GM21381 (cell line): ENCODE data around the gene DGKB.

Source experiments
- ATAC-seq: cut with Tn5 transposase; IDR thresholded peaks from one replicate; pipeline ENCODE4 v1.9.1; 2021; ENCODE audit warnings: mild to moderate bottlenecking, moderate library complexity; ENCODE audit not compliant: unreplicated experiment

The DGKB gene

DNA sequence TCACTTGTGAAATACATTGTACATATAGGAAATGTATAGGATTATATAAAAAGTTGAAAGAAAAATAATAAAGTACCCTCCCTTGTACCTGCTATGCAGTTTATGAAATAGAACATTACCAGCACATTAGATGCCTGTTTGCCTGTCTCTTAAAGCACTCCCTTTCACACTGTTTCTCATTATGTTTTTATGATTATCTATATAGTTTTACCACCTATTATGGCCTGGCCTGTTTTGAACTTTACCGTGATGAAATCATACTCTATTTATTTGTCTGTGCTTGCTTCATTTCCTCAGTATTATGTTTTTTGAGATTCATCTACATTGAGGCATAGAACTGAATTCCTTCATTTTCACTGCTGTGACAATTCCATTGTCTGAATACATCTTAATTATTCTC is 41.1 kb downstream of the DGKB start:
- ATAC-seq, result no peak

GRCh38 chr7:14859267-14859666 is 43.3 kb downstream of the DGKB start:
- no peak for ATAC-seq

DNA sequence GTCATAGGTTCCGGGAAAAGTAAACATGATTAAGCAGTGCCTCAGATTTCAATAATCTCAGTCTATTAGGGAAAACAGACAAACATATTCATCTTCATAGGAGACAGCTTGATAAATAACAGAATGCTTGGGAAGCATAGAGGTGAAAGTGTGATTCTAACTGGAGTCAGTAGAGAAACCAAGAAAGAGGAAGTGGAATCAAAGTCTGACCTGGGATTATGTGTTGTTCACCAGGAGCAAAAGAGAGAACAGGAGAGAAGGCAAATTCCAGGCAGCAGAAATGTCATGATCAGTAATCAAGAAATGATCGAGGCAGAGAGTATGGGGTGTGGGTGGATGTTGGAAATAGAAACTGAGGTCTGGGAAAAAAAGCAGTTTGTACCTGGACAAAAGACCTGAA is 43.7 kb downstream of the DGKB start:
- ATAC-seq, result no peak

GRCh38 chr7:14858410-14858809 is 44.1 kb downstream of the DGKB start:
- ATAC-seq, result no peak

- ATAC-seq, result no peak
Observed at GRCh38 chr7:14855033-14855794, 47.3 kb downstream of the DGKB start.

DNA sequence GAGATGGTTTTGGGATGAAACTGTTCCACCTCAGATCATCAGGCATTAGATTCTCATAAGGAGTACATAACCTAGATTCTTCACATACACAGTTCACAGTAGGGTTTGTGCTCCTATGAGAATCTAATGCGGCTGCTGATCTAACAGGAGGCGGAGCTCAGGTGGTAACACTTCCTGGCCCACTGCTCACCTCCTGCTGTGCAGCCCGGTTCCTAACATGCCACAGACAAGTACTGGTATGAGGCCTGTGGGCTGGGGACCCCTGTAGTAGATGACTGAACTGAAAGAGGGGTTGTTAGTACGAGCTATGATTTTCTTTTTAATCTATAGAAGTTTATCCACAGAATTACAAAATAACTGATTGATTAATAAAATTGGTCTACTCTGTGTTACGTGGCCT is 48.1 kb downstream of the DGKB start:
- no peak for ATAC-seq

DNA sequence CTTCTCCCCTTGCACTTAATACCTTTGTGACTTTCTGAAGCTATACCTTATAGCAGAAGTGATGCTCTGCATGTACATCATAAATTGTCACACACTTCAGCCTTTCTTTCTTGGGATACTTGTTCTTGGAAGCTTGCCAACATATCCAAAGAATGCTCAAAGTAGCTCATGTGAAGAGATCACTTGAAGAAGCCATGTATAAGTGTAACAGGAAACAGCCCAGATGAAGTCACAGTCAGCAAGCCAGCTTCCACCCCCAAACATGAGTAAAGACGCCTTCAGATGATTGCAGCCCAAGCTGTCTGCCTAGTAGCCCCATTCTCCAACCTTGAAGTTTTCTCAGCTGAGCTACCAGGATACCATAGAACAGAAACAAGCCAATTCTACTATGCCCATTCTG is 50.9 kb downstream of the DGKB start:
- no peak for ATAC-seq

GRCh38 chr7:14850039-14850438 is 52.5 kb downstream of the DGKB start:
- ATAC-seq, result no peak

DNA sequence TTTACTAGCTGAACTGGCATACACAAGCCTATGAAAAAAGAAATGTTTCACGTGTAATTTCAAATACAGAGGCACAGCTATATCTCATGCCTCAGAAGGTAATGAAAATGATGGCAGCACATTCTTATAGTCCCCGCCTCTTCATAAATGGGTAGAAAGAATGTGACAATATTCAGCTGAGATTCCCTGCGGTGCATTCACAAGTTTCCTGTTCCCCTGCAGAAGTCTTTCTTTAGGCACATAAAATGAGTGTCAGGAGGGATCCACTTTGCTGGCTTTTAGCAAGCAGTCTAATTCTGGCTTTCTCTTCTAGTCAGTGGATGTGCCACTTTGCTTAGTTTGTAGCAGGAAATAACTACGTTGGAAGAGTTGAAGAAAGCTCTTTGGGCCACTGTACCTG is 56.1 kb downstream of the DGKB start:
- ATAC-seq, result no peak

DNA sequence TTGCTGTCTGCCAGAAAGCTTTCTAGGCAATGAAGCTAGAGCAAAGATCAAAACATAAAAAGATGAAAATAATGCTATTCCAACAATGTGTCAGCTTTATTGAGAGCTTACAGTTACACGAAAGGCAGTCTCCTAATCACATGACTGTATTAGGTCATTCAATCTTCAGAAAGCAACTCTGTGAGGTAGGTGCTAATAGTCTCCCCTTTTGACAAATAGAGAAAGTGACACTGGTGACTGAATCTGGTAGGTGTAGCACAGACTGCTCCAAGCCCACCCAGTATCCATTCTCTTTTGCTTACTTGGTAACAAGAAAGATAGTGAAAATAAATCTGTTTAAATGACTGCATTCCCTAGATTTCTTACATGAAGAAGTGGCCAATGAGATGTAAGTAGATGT is 58.8 kb downstream of the DGKB start:
- ATAC-seq, result no peak

DNA sequence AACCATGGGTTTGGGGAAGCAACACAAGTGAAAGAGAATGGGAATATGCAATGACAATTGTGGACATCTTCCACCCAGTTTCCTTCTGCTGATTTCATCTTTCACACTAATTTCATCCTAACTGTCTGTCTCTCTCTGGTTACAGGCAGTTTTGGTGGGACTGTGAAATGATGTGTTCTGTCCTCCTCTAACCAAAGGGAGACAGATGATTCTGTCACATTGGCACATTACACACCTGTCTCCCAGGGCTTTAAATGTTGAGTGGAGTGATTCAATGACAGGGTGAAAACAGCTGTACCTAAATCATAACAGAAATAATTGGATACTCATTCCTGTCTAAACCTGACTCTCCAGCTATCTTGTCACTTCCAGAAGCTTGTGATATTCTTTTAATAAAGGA is 60.0 kb downstream of the DGKB start:
- ATAC-seq, result no peak

- ATAC-seq, result no peak
Observed at GRCh38 chr7:14841869-14842268, 60.7 kb downstream of the DGKB start.

DNA sequence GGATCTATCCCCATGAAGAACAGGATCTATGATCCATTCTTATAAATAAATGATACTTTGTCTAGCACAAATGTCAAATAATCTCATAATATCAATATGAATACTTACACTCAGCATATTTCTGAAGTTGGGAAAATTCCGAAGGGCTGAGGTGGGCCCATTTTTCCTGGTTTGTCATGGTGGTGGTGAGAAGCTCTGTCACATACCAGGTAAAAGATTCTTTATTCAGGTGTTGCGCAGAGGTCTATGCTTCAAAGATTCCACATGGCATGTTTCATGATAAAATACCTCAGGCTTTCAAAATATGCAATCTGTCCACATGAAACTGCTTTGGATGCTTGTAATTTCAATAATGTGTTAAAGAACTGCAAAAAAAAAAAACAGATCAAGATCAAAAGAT is 61.5 kb downstream of the DGKB start:
- no peak for ATAC-seq

- ATAC-seq, result no peak
Observed at GRCh38 chr7:14839307-14839706, 63.2 kb downstream of the DGKB start.

DNA sequence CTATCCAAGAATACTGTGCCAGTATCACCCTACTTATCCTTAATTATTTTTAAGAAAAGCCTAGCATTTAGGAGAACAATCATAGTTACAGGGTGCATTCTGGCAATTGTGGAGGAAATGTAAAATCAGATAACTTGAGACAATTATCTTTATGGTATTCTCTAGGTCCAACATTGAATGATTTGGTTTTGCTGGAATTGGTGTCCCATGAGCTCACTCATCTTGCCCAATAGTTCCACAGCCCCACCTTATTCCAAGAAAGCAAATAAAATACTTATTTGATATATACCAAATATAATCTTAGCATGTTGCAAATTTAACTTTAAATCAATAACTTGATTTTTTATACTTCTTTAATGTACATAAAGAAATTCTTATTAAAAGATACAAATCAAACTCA is 65.3 kb downstream of the DGKB start:
- no peak for ATAC-seq

GRCh38 chr7:14836571-14837189 is 65.9 kb downstream of the DGKB start:
- ATAC-seq, result no peak

DNA sequence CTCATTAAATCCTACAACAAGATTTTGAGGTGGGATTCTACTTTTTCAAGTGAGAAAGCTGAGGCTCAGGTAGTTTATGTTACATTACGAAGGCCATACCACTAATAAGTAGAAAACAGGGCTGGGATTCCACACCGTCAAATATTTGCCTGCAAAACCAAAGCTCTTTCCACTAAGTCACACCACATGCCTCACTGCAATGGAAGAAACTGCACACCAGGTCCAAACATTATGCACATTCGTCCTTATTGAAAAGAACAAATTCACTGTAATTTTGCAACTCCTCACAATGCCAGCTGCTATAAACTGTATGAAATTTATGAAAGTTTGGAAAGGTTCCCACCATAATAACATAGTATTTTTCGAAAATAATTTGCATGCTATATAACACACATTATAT is 66.5 kb downstream of the DGKB start:
- ATAC-seq, result no peak

GRCh38 chr7:14835384-14835783 is 67.2 kb downstream of the DGKB start:
- no peak for ATAC-seq

DNA sequence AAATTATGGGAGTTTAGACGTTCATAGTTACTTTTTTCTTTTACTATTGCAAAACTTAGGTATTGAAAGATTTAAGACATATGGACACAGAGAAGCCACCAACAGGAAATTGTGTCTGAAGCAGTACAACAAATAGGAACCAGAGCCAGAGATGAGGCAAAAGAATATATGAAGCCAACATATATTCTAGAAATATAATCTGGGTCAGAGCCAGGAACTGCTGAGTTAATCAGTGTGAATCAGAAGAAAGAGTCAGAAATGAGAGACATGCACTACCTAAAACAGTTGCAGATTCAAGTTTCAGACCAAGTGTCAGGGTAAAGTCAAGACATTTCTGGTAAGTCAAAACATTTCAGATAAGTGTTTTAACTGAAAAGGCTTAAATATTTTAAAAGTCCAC is 67.7 kb downstream of the DGKB start:
- no peak for ATAC-seq

- no peak for ATAC-seq
Observed at GRCh38 chr7:14834456-14834855, 68.1 kb downstream of the DGKB start.

DNA sequence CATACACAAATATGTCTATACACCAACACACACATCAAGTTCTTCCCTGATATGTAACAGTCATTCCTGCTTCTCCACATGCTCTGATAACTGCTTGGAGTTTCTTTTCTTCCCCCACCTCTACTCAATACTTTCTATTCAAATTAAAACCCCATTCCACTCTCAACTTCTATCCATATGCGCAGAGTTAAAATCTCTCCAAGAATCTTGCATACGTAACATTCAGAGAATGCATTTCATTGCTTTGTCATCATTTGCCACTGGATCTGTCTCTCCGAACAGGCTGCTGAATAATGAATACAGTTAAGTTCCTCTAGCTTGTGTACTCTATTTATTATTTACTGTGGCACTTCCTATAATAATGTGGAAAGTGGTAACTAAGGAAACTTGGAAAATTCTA is 68.8 kb downstream of the DGKB start:
- ATAC-seq, result no peak

DNA sequence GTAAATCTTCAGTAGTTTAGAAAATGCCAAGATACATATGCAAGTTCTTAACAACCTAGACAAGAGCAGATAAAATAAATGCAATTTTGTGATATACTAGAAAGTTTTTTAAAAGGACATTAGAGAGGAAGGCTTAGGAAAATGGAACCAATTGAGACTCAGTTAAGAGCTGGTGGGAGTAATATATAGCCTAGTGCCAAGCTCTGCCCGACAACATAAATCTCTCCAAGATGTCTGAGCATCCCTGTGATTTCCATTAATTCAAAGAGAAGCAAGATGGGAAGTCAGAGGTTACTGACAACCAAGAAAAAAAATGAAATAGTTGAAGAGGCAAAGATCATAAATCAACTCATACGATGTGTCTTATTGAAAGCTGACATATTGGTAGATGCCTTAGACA is 74.5 kb downstream of the DGKB start:
- ATAC-seq, result no peak

DNA sequence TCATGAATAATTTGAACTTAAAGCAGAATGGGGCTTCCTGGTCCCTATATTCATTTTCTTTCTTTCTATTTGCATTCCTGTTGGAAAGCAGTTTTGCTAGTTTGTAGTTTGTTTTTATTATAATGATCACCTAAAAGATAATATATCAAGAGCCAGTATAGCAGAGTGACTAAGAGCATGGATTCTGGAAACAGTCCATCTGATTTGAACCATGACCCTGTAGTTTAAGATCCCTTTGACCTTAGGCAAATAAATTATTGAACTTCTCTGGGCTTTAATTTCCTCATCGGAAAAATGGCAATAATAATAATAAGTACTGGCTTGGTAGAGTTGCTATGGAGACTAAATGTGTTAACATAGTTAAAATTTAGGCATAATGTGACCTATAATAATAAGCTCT is 76.1 kb downstream of the DGKB start:
- ATAC-seq, result no peak
